Ishikawa (cell line): ENCODE results near the gene SLC27A2.

Experiments used
- EGR1 ChIP-seq: IDR thresholded peaks from 2 replicates; pipeline ENCODE4 v1.6.1; 2012
- TF ChIP-seq, protein P1 (sequence below): IDR thresholded peaks from 2 replicates; pipeline ENCODE4 v1.6.1; 2012; ENCODE audit warnings: low read depth, mild to moderate bottlenecking
- TF ChIP-seq, protein P2 (sequence below): IDR thresholded peaks from 2 replicates; pipeline ENCODE4 v1.6.1; 2012

DNA sequence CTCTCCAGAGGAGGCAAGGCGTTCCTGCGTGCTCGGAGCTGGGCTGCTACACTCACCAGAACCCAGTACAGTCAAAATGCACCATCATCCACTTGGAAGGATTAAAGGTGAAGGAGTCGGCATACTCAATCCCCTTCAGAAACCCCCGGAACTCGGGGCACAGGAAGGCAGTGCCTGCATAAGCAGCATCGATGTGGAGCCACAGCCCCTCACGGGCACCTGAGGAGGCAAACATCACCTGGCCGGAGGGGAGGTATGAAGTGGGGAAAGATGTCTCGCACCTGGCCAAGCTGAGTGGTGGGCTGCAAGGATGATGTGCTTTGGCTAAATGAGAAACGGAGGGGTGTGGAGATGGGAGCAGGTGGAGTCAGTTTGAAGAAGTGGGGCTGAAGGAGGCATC is 70.6 kb downstream of the SLC27A2 start:
- no peak for TF ChIP-seq EGR1
- TF ChIP-seq, protein P1, sequence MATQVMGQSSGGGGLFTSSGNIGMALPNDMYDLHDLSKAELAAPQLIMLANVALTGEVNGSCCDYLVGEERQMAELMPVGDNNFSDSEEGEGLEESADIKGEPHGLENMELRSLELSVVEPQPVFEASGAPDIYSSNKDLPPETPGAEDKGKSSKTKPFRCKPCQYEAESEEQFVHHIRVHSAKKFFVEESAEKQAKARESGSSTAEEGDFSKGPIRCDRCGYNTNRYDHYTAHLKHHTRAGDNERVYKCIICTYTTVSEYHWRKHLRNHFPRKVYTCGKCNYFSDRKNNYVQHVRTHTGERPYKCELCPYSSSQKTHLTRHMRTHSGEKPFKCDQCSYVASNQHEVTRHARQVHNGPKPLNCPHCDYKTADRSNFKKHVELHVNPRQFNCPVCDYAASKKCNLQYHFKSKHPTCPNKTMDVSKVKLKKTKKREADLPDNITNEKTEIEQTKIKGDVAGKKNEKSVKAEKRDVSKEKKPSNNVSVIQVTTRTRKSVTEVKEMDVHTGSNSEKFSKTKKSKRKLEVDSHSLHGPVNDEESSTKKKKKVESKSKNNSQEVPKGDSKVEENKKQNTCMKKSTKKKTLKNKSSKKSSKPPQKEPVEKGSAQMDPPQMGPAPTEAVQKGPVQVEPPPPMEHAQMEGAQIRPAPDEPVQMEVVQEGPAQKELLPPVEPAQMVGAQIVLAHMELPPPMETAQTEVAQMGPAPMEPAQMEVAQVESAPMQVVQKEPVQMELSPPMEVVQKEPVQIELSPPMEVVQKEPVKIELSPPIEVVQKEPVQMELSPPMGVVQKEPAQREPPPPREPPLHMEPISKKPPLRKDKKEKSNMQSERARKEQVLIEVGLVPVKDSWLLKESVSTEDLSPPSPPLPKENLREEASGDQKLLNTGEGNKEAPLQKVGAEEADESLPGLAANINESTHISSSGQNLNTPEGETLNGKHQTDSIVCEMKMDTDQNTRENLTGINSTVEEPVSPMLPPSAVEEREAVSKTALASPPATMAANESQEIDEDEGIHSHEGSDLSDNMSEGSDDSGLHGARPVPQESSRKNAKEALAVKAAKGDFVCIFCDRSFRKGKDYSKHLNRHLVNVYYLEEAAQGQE = no peak
- TF ChIP-seq, protein P2, sequence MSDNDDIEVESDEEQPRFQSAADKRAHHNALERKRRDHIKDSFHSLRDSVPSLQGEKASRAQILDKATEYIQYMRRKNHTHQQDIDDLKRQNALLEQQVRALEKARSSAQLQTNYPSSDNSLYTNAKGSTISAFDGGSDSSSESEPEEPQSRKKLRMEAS = no peak
